ENCODE results near the gene OR10J5. TPM values are rescaled to one million over a fixed set of nuclear protein-coding genes. Genes with fewer than 3 reads are reported as not detected.
A peak's percentile ranks its signal among the peaks of the same experiment; 100 is the strongest.

The OR10J5 gene
- total and polyA plus RNA-seq, 2 of the 4 experiments (the other 2 are of a cell fraction) = not detected

- Histone ChIP-seq H3K18ac (ENCODE audit: low read depth, low read length) (peak overlapping the region; percentile 24; the same call in 1 of the 2 replicates), H3K36me3 (ENCODE audit: control insufficient read depth, insufficient read depth, low read length) (no peaks in the 10 kb centered on the region), H2BK5ac (ENCODE audit: low read depth, low read length, poor library complexity, severe bottlenecking) (no peak overlapping the region), H4K91ac (ENCODE audit: insufficient read depth, low read depth, low read length) (no peak overlapping the region), H3K79me1 (ENCODE audit: low read depth in 1 of 2, low read length in 2 of 2) (no peaks in the 10 kb centered on the region), H3K23ac (ENCODE audit: low read depth, low read length) (no peak overlapping the region), H2AK5ac (ENCODE audit: low read depth, low read length) (no peak overlapping the region), H3K4me2 (ENCODE audit: low read depth, low read length) (peak overlapping the region; percentile 10; the same call in 1 of the 2 replicates), H3K9ac (ENCODE audit: low read depth, low read length) (no peak overlapping the region), H3K27me3 (ENCODE audit: control insufficient read depth, insufficient read depth, low read length) (no peaks in the 10 kb centered on the region), H2BK20ac (ENCODE audit: low read depth, low read length) (no peak overlapping the region), H3K4me1 (ENCODE audit: control insufficient read depth, insufficient read depth, low read length) (no peaks in the 10 kb centered on the region), H3K9me3 (ENCODE audit: control insufficient read depth, insufficient read depth, low read length) (peaks cover 3% of the 10 kb centered on the region; the same call in 1 of the 2 replicates), H3K4me3 (ENCODE audit: insufficient read depth, low read depth, low read length) (no peak overlapping the region), H4K5ac (ENCODE audit: low read depth, low read length) (no peak overlapping the region), H3K27ac (ENCODE audit: insufficient read depth, low read length) (no peak overlapping the region), H4K20me1 (ENCODE audit: insufficient read depth, low read length) (no peaks in the 10 kb centered on the region), H2BK120ac (ENCODE audit: low read depth, low read length) (no peak overlapping the region), H3K4ac (ENCODE audit: low read depth, low read length) (no peak overlapping the region), H3K14ac (replicated peaks; ENCODE audit: low read depth, low read length) (no peak overlapping the region), H2BK15ac (ENCODE audit: low read depth, low read length) (no peak overlapping the region), H2AFZ (replicated peaks; ENCODE audit: low read length, poor library complexity) (no peak overlapping the region), H2AK9ac (replicated peaks; ENCODE audit: low read depth, low read length, poor library complexity) (no peak overlapping the region), H3K56ac (ENCODE audit: extremely low read depth, insufficient read depth, low read length) (no peak overlapping the region), H4K8ac (ENCODE audit: low read depth in 2 of 2, low read length in 2 of 2) (no peak overlapping the region), H3K9me1 (ENCODE audit: insufficient read depth, low read length) (no peaks in the 10 kb centered on the region)
- no peak for DNase-seq
- ChIA-PET POLR2A (ENCODE audit: unreplicated experiment) (no interaction called here), CTCF (interaction anchor here (0.6 kb wide), 1 partner anchor 377 kb away, joined by 3 read pairs; no protein-coding TSS in a partner anchor)
- no CpG with 5 or more reads among the region's 1 CpG for WGBS, 2 experiments (ENCODE audit: extremely low coverage in 2 of 2, insufficient read length in 1 of 2)
- no peak for ATAC-seq (ENCODE audit: low read depth)
- TF ChIP-seq CHD1 (IDR thresholded peaks at IDR 0.05; ENCODE audit: low read depth, low read length) (no peak), RCOR1 (IDR thresholded peaks at IDR 0.05; ENCODE audit: insufficient replicate concordance, low read length) (no peak), SMC3 (IDR thresholded peaks at IDR 0.05; ENCODE audit: low read depth, low read length) (no peak), MAFK (IDR thresholded peaks at IDR 0.05; ENCODE audit: low read depth, low read length) (no peak), MXI1 (IDR thresholded peaks at IDR 0.05; ENCODE audit: borderline replicate concordance, low read depth, low read length) (no peak), USF2 (IDR thresholded peaks at IDR 0.05; ENCODE audit: low read depth, low read length) (no peak), RAD21 (IDR thresholded peaks at IDR 0.05; ENCODE audit: low read length) (no peak)
- in situ Hi-C loops (cut with MboI; ENCODE audit: low sequenced_read_pairs) = no loop called here
- no TSS peak for BruUV-seq (replicated peaks)
- dilution Hi-C loops (cut with HindIII; ENCODE audit: low sequenced_read_pairs, unreplicated experiment) = no loop called here
- intact Hi-C loops (cut with micrococcal nuclease) = no loop called here
Observed at GRCh38 chr1:159581422-159581821, 45.6 kb upstream of the OR10J5 start.

All from IMR-90 (cell line).